ENCODE results near the gene SLC35F2. TPM values are rescaled to one million over a fixed set of nuclear protein-coding genes. Genes with fewer than 3 reads are reported as not detected.

Gene SLC35F2
- total RNA-seq, 2 donors from 2014 or later: 18.8 to 23.6 TPM

DNA sequence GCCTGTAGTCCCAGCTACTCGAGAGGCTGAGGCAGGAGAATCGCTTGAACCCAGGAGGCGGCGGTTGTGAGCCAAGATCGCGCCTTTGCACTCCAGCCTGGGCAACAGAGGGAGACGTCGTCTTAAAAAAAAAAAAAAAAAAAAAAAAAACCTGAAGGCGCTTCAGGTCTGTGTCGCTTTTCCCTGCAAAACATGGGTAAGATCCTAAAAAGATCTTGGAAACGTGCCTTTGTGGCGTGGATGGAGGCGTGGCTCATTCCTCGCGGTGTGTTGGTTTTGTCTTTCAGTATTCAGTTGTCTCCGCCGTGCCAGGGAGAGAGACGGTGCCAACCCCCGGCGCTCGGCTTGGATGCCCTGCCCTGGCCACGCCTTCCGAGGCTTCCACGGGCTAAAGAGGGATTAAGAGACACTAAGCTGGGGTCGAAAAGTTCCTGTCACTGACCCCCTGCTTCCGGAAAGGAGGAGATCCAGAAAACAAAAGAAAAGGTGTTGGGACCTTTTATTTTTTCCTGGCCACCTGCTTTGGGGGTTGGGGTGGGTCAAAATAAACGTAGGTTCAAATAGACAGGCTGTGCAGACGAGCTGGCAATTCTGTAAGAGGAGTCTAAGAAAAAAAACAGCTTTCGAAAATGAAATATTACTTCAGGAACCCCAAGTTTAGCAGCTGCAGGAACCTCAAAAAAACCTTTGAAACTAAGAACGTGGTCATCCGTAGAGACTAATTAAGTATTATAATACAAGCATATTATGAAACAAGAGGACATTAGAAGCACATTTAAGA is 1.1 kb upstream of the SLC35F2 start:
- no peaks in the 10 kb centered on the region for H3K9me3 ChIP-seq (ENCODE audit: control insufficient read depth, low read length)
- H3K4me3 ChIP-seq (ENCODE audit: low read length): peak overlapping the region; percentile 82
- peaks cover 4% of the 10 kb centered on the region for H3K36me3 Mint-ChIP-seq (ENCODE audit: low read depth)
- no peaks in the 10 kb centered on the region for H3K27me3 ChIP-seq (ENCODE audit: control insufficient read depth, insufficient read depth, low read length, poor library complexity, severe bottlenecking)
- TF ChIP-seq, protein P1, sequence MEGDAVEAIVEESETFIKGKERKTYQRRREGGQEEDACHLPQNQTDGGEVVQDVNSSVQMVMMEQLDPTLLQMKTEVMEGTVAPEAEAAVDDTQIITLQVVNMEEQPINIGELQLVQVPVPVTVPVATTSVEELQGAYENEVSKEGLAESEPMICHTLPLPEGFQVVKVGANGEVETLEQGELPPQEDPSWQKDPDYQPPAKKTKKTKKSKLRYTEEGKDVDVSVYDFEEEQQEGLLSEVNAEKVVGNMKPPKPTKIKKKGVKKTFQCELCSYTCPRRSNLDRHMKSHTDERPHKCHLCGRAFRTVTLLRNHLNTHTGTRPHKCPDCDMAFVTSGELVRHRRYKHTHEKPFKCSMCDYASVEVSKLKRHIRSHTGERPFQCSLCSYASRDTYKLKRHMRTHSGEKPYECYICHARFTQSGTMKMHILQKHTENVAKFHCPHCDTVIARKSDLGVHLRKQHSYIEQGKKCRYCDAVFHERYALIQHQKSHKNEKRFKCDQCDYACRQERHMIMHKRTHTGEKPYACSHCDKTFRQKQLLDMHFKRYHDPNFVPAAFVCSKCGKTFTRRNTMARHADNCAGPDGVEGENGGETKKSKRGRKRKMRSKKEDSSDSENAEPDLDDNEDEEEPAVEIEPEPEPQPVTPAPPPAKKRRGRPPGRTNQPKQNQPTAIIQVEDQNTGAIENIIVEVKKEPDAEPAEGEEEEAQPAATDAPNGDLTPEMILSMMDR (conservative IDR thresholded peaks at IDR 0.05): no peak
- DNase-seq: peak; percentile 75
- H3K9ac ChIP-seq (ENCODE audit: extremely low read depth, low read length, poor library complexity, severe bottlenecking): peak overlapping the region; percentile 43
- peak overlapping the region; percentile 92 for H3K4me3 Mint-ChIP-seq
- peaks cover 25% of the 10 kb centered on the region for H3K27me3 Mint-ChIP-seq (ENCODE audit: insufficient read depth)
- no peak overlapping the region for H3K27ac ChIP-seq (ENCODE audit: low read depth, low read length)
- H3K36me3 ChIP-seq (ENCODE audit: control insufficient read depth, insufficient read depth, low read length): no peaks in the 10 kb centered on the region
- H3K9me3 Mint-ChIP-seq: no peaks in the 10 kb centered on the region
- no peaks in the 10 kb centered on the region for H3K4me1 ChIP-seq (ENCODE audit: control insufficient read depth, insufficient read depth, low read length)
- H3K27ac Mint-ChIP-seq: peak overlapping the region; percentile 93
- 9 to 13% methylated on average over 11 to 31 of the region's 31 CpGs for WGBS, 2 experiments (ENCODE audit: insufficient coverage in 1 of 2, insufficient read length in 1 of 2)
- peaks cover 14% of the 10 kb centered on the region for H3K4me1 Mint-ChIP-seq

DNA sequence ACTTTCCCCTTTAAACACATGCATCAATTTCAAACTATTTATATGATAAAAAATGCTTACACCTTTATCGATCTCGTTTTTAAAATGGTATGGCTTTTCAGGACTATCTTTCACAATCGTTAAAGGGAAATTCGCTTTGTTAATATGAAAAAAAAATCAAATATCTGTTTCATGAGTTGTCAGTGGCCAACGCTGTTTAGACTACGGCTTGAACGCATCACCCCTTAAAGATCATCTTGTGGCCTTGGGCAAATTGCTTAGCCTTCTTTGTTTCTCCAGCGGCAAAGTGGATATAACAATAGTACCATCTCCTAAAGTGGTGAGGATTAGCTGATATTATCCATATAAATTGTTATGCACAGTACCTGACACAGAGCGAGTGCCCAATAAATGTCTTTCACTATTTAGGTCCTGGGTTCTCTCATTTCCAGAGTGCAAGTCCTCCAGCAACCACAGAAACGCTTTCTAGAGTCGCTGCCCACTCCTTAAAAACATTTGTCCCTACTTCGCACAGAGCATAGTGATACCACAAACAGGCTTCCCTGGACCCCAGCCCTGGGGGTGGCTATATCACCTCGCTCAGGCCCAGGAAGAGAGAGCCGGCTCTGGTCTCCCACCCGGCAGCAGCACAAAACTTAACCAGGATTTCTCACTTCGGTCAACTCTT is 904 bp downstream of the SLC35F2 start:
- Histone ChIP-seq H3K9me3 (ENCODE audit: control insufficient read depth, low read length) (no peaks in the 10 kb centered on the region), H3K9ac (ENCODE audit: extremely low read depth, low read length, poor library complexity, severe bottlenecking) (peak overlapping the region; percentile 43), H3K27me3 (ENCODE audit: control insufficient read depth, insufficient read depth, low read length, poor library complexity, severe bottlenecking) (no peaks in the 10 kb centered on the region), H3K36me3 (ENCODE audit: control insufficient read depth, insufficient read depth, low read length) (no peaks in the 10 kb centered on the region), H3K4me3 (ENCODE audit: low read length) (peak overlapping the region; percentile 82), H3K27ac (ENCODE audit: low read depth, low read length) (no peak overlapping the region), H3K4me1 (ENCODE audit: control insufficient read depth, insufficient read depth, low read length) (no peaks in the 10 kb centered on the region)
- Mint-ChIP-seq H3K27me3 (ENCODE audit: insufficient read depth) (peaks cover 21% of the 10 kb centered on the region), H3K9me3 (no peaks in the 10 kb centered on the region), H3K27ac (peak overlapping the region; percentile 61), H3K36me3 (ENCODE audit: low read depth) (peaks cover 4% of the 10 kb centered on the region), H3K4me3 (peak overlapping the region; percentile 92), H3K4me1 (peaks cover 14% of the 10 kb centered on the region)
- no peak for DNase-seq
- 19 to 21% methylated on average over 7 to 15 of the region's 16 CpGs for WGBS, 2 experiments (ENCODE audit: insufficient coverage in 1 of 2, insufficient read length in 1 of 2)
- TF ChIP-seq, protein P1 (conservative IDR thresholded peaks at IDR 0.05): no peak

DNA sequence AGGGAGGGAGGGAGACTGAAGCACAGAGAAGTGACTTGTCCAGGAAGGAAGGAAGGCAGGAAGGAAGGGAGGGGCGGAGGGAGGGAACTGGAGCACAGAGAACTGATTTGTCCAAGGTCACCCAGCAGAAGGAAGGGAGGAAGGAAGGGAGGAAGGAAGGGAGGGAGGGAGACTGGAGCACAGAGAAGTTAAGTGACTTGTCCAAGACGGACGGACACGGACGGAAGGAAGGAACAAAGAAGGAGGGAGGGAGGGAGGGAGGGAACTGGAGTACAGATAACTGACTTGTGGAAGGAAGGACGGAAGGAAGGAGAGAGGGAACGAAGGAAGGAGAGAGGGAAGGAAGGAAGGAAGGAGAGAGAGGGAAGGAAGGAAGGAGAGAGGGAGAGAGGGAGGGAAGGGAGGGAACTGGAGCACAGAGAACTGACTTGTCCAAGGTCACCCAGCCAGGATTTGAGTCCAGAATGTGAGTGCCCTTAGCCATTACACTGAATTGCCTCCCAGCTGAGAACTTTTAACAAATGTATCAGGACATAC is 1.5 kb downstream of the SLC35F2 start:
- H3K4me3 ChIP-seq (ENCODE audit: low read length): peak overlapping the region; percentile 82
- Mint-ChIP-seq H3K27ac (no peak overlapping the region), H3K4me3 (peak overlapping the region; percentile 92), H3K4me1 (peaks cover 14% of the 10 kb centered on the region), H3K9me3 (no peaks in the 10 kb centered on the region), H3K27me3 (ENCODE audit: insufficient read depth) (peaks cover 21% of the 10 kb centered on the region), H3K36me3 (ENCODE audit: low read depth) (peaks cover 4% of the 10 kb centered on the region)
- DNase-seq: peak; percentile 62
- 46 to 47% methylated on average over 7 of the region's 7 CpGs for WGBS, 2 experiments (ENCODE audit: insufficient coverage in 1 of 2, insufficient read length in 1 of 2)
- TF ChIP-seq, protein P1 (conservative IDR thresholded peaks at IDR 0.05): no peak
- no peaks in the 10 kb centered on the region for H3K4me1 ChIP-seq (ENCODE audit: control insufficient read depth, insufficient read depth, low read length)
- no peaks in the 10 kb centered on the region for H3K9me3 ChIP-seq (ENCODE audit: control insufficient read depth, low read length)
- no peaks in the 10 kb centered on the region for H3K27me3 ChIP-seq (ENCODE audit: control insufficient read depth, insufficient read depth, low read length, poor library complexity, severe bottlenecking)
- H3K9ac ChIP-seq (ENCODE audit: extremely low read depth, low read length, poor library complexity, severe bottlenecking): peak overlapping the region; percentile 30
- no peaks in the 10 kb centered on the region for H3K36me3 ChIP-seq (ENCODE audit: control insufficient read depth, insufficient read depth, low read length)
- H3K27ac ChIP-seq (ENCODE audit: low read depth, low read length): no peak overlapping the region

Data from endodermal cell (in vitro differentiated cells).